ENCODE measurements around the gene TTC22.

The TTC22 gene

GRCh38 chr1:54838565-54839180, 37.5 kb upstream of the TTC22 start:
- no peak for ATAC-seq
- no peak for TF ChIP-seq CSDC2 (CRISPR knock-in tag; IDR thresholded peaks at IDR 0.05)
- no peak for TF ChIP-seq PPARA (CRISPR knock-in tag; IDR thresholded peaks at IDR 0.05; ENCODE audit: borderline replicate concordance)
- no peak for TF ChIP-seq OSR1 (CRISPR knock-in tag; IDR thresholded peaks at IDR 0.05)
- no peak for TF ChIP-seq ISL1 (CRISPR knock-in tag; IDR thresholded peaks at IDR 0.05)
- TF ChIP-seq POU6F1 (CRISPR knock-in tag; IDR thresholded peaks at IDR 0.05; ENCODE audit: borderline replicate concordance, low read depth) = no peak
- no peak for TF ChIP-seq ZNF565 (CRISPR knock-in tag; conservative IDR thresholded peaks at IDR 0.05; ENCODE audit: low read depth)
- no peak for TF ChIP-seq CREB5 (CRISPR knock-in tag; IDR thresholded peaks at IDR 0.05; ENCODE audit: low read depth)
- no peak for TF ChIP-seq BACH2 (CRISPR knock-in tag; IDR thresholded peaks at IDR 0.05; ENCODE audit: borderline replicate concordance)
- TF ChIP-seq TCF4 (CRISPR knock-in tag; IDR thresholded peaks at IDR 0.05; ENCODE audit: borderline replicate concordance) = no peak
- no peak for TF ChIP-seq SNAI2 (CRISPR knock-in tag; IDR thresholded peaks at IDR 0.05)
- no peak for TF ChIP-seq TSHZ2 (CRISPR knock-in tag; IDR thresholded peaks at IDR 0.05)
- TF ChIP-seq ZFP30 (CRISPR knock-in tag; IDR thresholded peaks at IDR 0.05) = no peak

- TF ChIP-seq ZFP3 (CRISPR knock-in tag; IDR thresholded peaks at IDR 0.05) (no peak), OSR1 (CRISPR knock-in tag; IDR thresholded peaks at IDR 0.05) (no peak), ESRRG (CRISPR knock-in tag; IDR thresholded peaks at IDR 0.05) (no peak)
- no peak for ATAC-seq
Observed at GRCh38 chr1:54837002-54837853, 36.1 kb upstream of the TTC22 start.

DNA sequence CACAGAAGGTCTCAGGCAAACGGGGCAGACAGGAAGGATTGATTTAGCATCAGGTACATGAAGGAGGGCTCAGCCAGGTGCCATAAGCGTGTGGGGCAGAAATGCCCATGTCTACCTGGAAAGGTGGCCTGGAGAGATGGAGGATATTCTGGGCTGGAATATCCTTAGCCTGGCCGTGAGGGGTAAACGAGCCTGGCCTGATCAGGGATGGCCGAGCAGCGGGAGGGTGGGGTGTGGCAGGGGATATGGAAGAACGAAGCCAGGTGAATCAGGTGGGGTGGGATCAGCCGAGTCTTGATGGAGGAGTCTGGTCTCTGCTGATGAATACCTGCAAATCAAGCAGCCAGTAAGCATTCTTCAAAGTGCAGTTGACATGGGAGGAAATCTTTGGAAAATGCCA, 35.5 kb upstream of the TTC22 start:
- no peak for ATAC-seq
- TF ChIP-seq ESRRG (CRISPR knock-in tag; IDR thresholded peaks at IDR 0.05) (no peak), TOX (CRISPR knock-in tag; IDR thresholded peaks at IDR 0.05; ENCODE audit: borderline replicate concordance) (no peak), SNAI2 (CRISPR knock-in tag; IDR thresholded peaks at IDR 0.05) (no peak), ISL1 (CRISPR knock-in tag; IDR thresholded peaks at IDR 0.05) (no peak), TSHZ2 (CRISPR knock-in tag; IDR thresholded peaks at IDR 0.05) (no peak), CSDC2 (CRISPR knock-in tag; IDR thresholded peaks at IDR 0.05) (no peak), ZFP30 (CRISPR knock-in tag; IDR thresholded peaks at IDR 0.05) (no peak), ZNF565 (CRISPR knock-in tag; conservative IDR thresholded peaks at IDR 0.05; ENCODE audit: low read depth) (no peak), TCF4 (CRISPR knock-in tag; IDR thresholded peaks at IDR 0.05; ENCODE audit: borderline replicate concordance) (no peak), CREB5 (CRISPR knock-in tag; IDR thresholded peaks at IDR 0.05; ENCODE audit: low read depth) (no peak), ZC3H10 (CRISPR knock-in tag; IDR thresholded peaks at IDR 0.05) (no peak), POU6F1 (CRISPR knock-in tag; IDR thresholded peaks at IDR 0.05; ENCODE audit: borderline replicate concordance, low read depth) (no peak), ZFP3 (CRISPR knock-in tag; IDR thresholded peaks at IDR 0.05) (no peak), ZNF70 (CRISPR knock-in tag; IDR thresholded peaks at IDR 0.05) (no peak), OSR1 (CRISPR knock-in tag; IDR thresholded peaks at IDR 0.05) (no peak), ARNTL (CRISPR knock-in tag; IDR thresholded peaks at IDR 0.05; ENCODE audit: borderline replicate concordance, low read depth) (no peak), PPARA (CRISPR knock-in tag; IDR thresholded peaks at IDR 0.05; ENCODE audit: borderline replicate concordance) (no peak), ZNF8 (CRISPR knock-in tag; IDR thresholded peaks at IDR 0.05) (no peak), GLIS3 (CRISPR knock-in tag; IDR thresholded peaks at IDR 0.05) (no peak)
- TF ChIP-seq, protein P1, sequence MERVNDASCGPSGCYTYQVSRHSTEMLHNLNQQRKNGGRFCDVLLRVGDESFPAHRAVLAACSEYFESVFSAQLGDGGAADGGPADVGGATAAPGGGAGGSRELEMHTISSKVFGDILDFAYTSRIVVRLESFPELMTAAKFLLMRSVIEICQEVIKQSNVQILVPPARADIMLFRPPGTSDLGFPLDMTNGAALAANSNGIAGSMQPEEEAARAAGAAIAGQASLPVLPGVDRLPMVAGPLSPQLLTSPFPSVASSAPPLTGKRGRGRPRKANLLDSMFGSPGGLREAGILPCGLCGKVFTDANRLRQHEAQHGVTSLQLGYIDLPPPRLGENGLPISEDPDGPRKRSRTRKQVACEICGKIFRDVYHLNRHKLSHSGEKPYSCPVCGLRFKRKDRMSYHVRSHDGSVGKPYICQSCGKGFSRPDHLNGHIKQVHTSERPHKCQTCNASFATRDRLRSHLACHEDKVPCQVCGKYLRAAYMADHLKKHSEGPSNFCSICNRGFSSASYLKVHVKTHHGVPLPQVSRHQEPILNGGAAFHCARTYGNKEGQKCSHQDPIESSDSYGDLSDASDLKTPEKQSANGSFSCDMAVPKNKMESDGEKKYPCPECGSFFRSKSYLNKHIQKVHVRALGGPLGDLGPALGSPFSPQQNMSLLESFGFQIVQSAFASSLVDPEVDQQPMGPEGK (CRISPR knock-in tag; IDR thresholded peaks at IDR 0.05; ENCODE audit: borderline replicate concordance) = no peak
